ENCODE data around the gene EIF1. TPM values are rescaled to one million over a fixed set of nuclear protein-coding genes. Genes with fewer than 3 reads are reported as not detected.

Gene EIF1
- total RNA-seq, 1 experiment from 2014 or later: 1,082 TPM

DNA sequence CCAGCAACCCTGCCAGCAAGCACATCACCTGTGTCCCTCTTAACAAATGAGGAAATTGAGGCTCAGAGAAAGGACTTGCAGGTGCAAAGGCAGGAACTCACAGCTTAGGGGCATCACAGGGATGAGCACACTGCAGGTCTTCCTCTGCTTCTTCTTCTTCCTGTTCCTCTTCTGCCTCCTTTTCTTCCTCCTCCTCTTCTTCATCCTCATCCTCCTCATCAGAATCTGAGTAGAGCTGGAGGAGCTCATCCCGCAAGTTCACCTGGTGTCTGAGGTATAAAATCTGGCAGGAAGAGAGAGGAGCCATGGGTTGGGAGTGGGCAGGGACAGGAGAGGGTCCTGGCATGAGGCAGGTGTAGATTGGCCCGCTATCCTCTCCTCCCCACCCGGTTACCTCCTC is 43.2 kb downstream of the EIF1 start:
- H3K36me3 ChIP-seq (ENCODE audit: control insufficient read depth in 1 of 2, insufficient read depth in 2 of 2, low read length in 2 of 2): no peaks in the 10 kb centered on the region
- H3K4me3 ChIP-seq (replicated peaks in 1 of 2; ENCODE audit: low read depth in 1 of 2, low read length in 2 of 2): no peak overlapping the region
- H2AFZ ChIP-seq (ENCODE audit: low read depth, low read length, poor library complexity, severe bottlenecking): no peak overlapping the region
- BruUV-seq (replicated peaks): no TSS peak
- H3K27ac ChIP-seq (ENCODE audit: low read depth, low read length): no peak overlapping the region
- ChIA-PET CTCF (no interaction called here), POLR2A (interaction anchor here (0.9 to 2.4 kb wide), 3 partner anchors 39 to 44 kb away, joined by 4 to 7 read pairs (median 4); no protein-coding TSS in a partner anchor), RAD21 (ENCODE audit: low non-redundant PET in 1 of 2, low total read pairs in 2 of 2, uncharacterized antibody in 2 of 2, unreplicated experiment in 2 of 2) (no interaction called here)
- H3K9me2 ChIP-seq (ENCODE audit: insufficient read depth): no peaks in the 10 kb centered on the region
- ATAC-seq (no peak), DNase-seq (ENCODE audit: low read depth, low spot score) (no peak)
- no peaks in the 10 kb centered on the region for H3K9me3 ChIP-seq (ENCODE audit: control insufficient read depth in 1 of 2, insufficient read depth in 1 of 2, low read depth in 1 of 2, low read length in 2 of 2)
- H3K4me2 ChIP-seq (ENCODE audit: low read length): no peak overlapping the region
- no peaks in the 10 kb centered on the region for H4K20me1 ChIP-seq (ENCODE audit: insufficient read depth)
- H3K27me3 ChIP-seq (ENCODE audit: insufficient read depth, low read length): no peaks in the 10 kb centered on the region
- intact Hi-C loops (cut with micrococcal nuclease): no loop called here
- H3K79me2 ChIP-seq (ENCODE audit: insufficient read depth, low read length): no peaks in the 10 kb centered on the region
- H3K4me1 ChIP-seq (ENCODE audit: control insufficient read depth in 1 of 2, insufficient read depth in 2 of 2, low read length in 2 of 2): peaks cover 0 to 17% of the 10 kb centered on the region in 2 experiments; a peak in 2 of 4 replicates
- no peak overlapping the region for H3K9ac ChIP-seq (ENCODE audit: low read length)
- TF ChIP-seq, protein P1, sequence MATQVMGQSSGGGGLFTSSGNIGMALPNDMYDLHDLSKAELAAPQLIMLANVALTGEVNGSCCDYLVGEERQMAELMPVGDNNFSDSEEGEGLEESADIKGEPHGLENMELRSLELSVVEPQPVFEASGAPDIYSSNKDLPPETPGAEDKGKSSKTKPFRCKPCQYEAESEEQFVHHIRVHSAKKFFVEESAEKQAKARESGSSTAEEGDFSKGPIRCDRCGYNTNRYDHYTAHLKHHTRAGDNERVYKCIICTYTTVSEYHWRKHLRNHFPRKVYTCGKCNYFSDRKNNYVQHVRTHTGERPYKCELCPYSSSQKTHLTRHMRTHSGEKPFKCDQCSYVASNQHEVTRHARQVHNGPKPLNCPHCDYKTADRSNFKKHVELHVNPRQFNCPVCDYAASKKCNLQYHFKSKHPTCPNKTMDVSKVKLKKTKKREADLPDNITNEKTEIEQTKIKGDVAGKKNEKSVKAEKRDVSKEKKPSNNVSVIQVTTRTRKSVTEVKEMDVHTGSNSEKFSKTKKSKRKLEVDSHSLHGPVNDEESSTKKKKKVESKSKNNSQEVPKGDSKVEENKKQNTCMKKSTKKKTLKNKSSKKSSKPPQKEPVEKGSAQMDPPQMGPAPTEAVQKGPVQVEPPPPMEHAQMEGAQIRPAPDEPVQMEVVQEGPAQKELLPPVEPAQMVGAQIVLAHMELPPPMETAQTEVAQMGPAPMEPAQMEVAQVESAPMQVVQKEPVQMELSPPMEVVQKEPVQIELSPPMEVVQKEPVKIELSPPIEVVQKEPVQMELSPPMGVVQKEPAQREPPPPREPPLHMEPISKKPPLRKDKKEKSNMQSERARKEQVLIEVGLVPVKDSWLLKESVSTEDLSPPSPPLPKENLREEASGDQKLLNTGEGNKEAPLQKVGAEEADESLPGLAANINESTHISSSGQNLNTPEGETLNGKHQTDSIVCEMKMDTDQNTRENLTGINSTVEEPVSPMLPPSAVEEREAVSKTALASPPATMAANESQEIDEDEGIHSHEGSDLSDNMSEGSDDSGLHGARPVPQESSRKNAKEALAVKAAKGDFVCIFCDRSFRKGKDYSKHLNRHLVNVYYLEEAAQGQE (IDR thresholded peaks at IDR 0.05; ENCODE audit: low read depth): no peak
- TF ChIP-seq SP1 (IDR thresholded peaks at IDR 0.05; ENCODE audit: low read depth): no peak
- TF ChIP-seq CBX3 (IDR thresholded peaks at IDR 0.05; ENCODE audit: low read depth): no peak
- no peak for TF ChIP-seq EZH2 (IDR thresholded peaks at IDR 0.05)
- TF ChIP-seq TCF7L2 (IDR thresholded peaks at IDR 0.05; ENCODE audit: borderline replicate concordance, extremely low read depth, insufficient read depth, insufficient read length): no peak
- TF ChIP-seq EZH2phosphoT487 (IDR thresholded peaks at IDR 0.05; ENCODE audit: borderline replicate concordance): no peak

Measured in HCT116 (cell line).